Neural progenitor cell (in vitro differentiated cells): ENCODE results near the gene RXRA. TPM values are rescaled to one million over a fixed set of nuclear protein-coding genes. Genes with fewer than 3 reads are reported as not detected.

Experiments
- DNase-seq: peaks from one replicate; pipeline ENCODE4 v3.0.0-alpha.2; 2016; ENCODE audit warnings: low spot score
- H2AFZ ChIP-seq: fragments of 200-600 bp; sonication (generic); replicated peaks from 2 replicates; pipeline ENCODE4 v1.6.1; 2016; ENCODE audit warnings: antibody characterized with exemption
- H3F3A ChIP-seq: fragments of 200-600 bp; sonication (generic); 2 replicates; pipeline ENCODE4 v1.6.1; 2016; ENCODE audit warnings: antibody characterized with exemption, low read depth
- H3K27ac ChIP-seq: fragments of 200-600 bp; sonication (generic); 2 replicates; pipeline ENCODE4 v1.5.1; 2016; ENCODE audit warnings: mild to moderate bottlenecking
- H3K27me3 ChIP-seq: fragments of 200-600 bp; sonication (generic); 2 replicates; pipeline ENCODE4 v1.6.1; 2016; ENCODE audit warnings: mild to moderate bottlenecking, moderate library complexity
- H3K36me3 ChIP-seq: fragments of 200-600 bp; sonication (generic); 2 replicates; pipeline ENCODE4 v1.5.1; 2016
- H3K4me1 ChIP-seq: fragments of 200-600 bp; sonication (generic); 2 replicates; pipeline ENCODE4 v1.6.1; 2016; ENCODE audit warnings: mixed run types
- H3K4me2 ChIP-seq: fragments of 200-600 bp; sonication (generic); 2 replicates; pipeline ENCODE4 v1.6.1; 2016
- H3K4me3 ChIP-seq: fragments of 200-600 bp; sonication (generic); 2 replicates; pipeline ENCODE4 v1.5.1; 2016
- H3K79me2 ChIP-seq: fragments of 200-600 bp; sonication (generic); 2 replicates; pipeline ENCODE4 v1.6.1; 2016; ENCODE audit warnings: low read depth
- H3K9ac ChIP-seq: fragments of 200-600 bp; sonication (generic); 2 replicates; pipeline ENCODE4 v1.6.1; 2016
- H3K9me3 ChIP-seq: fragments of 200-600 bp; sonication (generic); 2 replicates; pipeline ENCODE4 v1.5.1; 2016; ENCODE audit warnings: low read depth
- H4K20me1 ChIP-seq: fragments of 200-600 bp; sonication (generic); 2 replicates; pipeline ENCODE4 v1.6.1; 2016; ENCODE audit warnings: low read depth
- H3K27ac Mint-ChIP-seq: 3 replicates; pipeline ENCODE4 v1.8.0; 2021; ENCODE audit warnings: mixed read lengths
- H3K27me3 Mint-ChIP-seq: 2 replicates; pipeline ENCODE4 v1.8.0; 2022; ENCODE audit warnings: low read depth, mild to moderate bottlenecking, inconsistent platforms, moderate library complexity, mixed read lengths; ENCODE audit not compliant: insufficient read depth
- H3K36me3 Mint-ChIP-seq: 3 replicates; pipeline ENCODE4 v1.8.0; 2021; ENCODE audit warnings: mixed read lengths
- H3K4me1 Mint-ChIP-seq: 3 replicates; pipeline ENCODE4 v1.8.0; 2021; ENCODE audit warnings: mixed read lengths
- H3K4me3 Mint-ChIP-seq: 3 replicates; pipeline ENCODE4 v1.8.0; 2021; ENCODE audit warnings: mild to moderate bottlenecking, moderate library complexity, mixed read lengths
- H3K9me3 Mint-ChIP-seq: 3 replicates; pipeline ENCODE4 v1.8.0; 2020; ENCODE audit warnings: mixed read lengths
- CTCF ChIP-seq: fragments of 200-600 bp; sonication (generic); IDR thresholded peaks from 2 replicates; pipeline ENCODE4 v1.5.1; 2017; ENCODE audit warnings: antibody characterized with exemption, mild to moderate bottlenecking
- EZH2 ChIP-seq: fragments of 200-600 bp; sonication (generic); IDR thresholded peaks from 2 replicates; pipeline ENCODE4 v1.6.1; 2017; ENCODE audit warnings: antibody characterized with exemption, mild to moderate bottlenecking, moderate library complexity
- EZH2phosphoT487 ChIP-seq: fragments of 200-600 bp; sonication (generic); IDR thresholded peaks from 2 replicates; pipeline ENCODE4 v1.6.1; 2017; ENCODE audit warnings: antibody characterized with exemption
- total RNA-seq: library from RNA; depleted of rRNA; stranded (reverse); fragments of >200 nt; gene quantifications from 2 replicates; pipeline ENCODE4 v1.2.3, GENCODE V29; 2015; ENCODE audit warnings: low replicate concordance

Gene RXRA
- total RNA-seq, 1 donor from 2014 or later, result 11.6 TPM

GRCh38 chr9:134481762-134482161 is 155.5 kb downstream of the RXRA start:
- DNase-seq, result no peak

GRCh38 chr9:134482226-134482625 is 156.0 kb downstream of the RXRA start:
- Histone ChIP-seq H3K79me2 (no peaks in the 10 kb centered on the region), H2AFZ (no peak overlapping the region), H3K9ac (no peak overlapping the region), H3K27me3 (no peaks in the 10 kb centered on the region), H4K20me1 (no peaks in the 10 kb centered on the region), H3K36me3 (no peaks in the 10 kb centered on the region), H3K9me3 (no peaks in the 10 kb centered on the region), H3K4me2 (no peak overlapping the region), H3K27ac (no peak overlapping the region), H3K4me1 (no peaks in the 10 kb centered on the region), H3F3A (no peaks in the 10 kb centered on the region), H3K4me3 (no peak overlapping the region)
- Mint-ChIP-seq H3K9me3 (peaks cover 3% of the 10 kb centered on the region), H3K36me3 (no peaks in the 10 kb centered on the region), H3K4me3 (no peak overlapping the region), H3K27me3 (peaks cover 5% of the 10 kb centered on the region), H3K4me1 (no peaks in the 10 kb centered on the region), H3K27ac (no peak overlapping the region)
- DNase-seq, result no peak
- TF ChIP-seq EZH2, result no peak
- no peak for TF ChIP-seq EZH2phosphoT487
- TF ChIP-seq CTCF, result no peak

More at GRCh38 chr9:134481762-134482161, 155.5 kb downstream of the RXRA start:
- Histone ChIP-seq H3K4me3 (no peak overlapping the region), H2AFZ (no peak overlapping the region), H3K27me3 (no peaks in the 10 kb centered on the region), H4K20me1 (no peaks in the 10 kb centered on the region), H3K27ac (no peak overlapping the region), H3K79me2 (no peaks in the 10 kb centered on the region), H3K9me3 (no peaks in the 10 kb centered on the region), H3K4me2 (no peak overlapping the region), H3F3A (no peaks in the 10 kb centered on the region), H3K36me3 (no peaks in the 10 kb centered on the region), H3K9ac (no peak overlapping the region), H3K4me1 (no peaks in the 10 kb centered on the region)
- no peak overlapping the region for H3K4me3 Mint-ChIP-seq
- TF ChIP-seq CTCF (no peak), EZH2phosphoT487 (no peak), EZH2 (no peak)
- peaks cover 3% of the 10 kb centered on the region for H3K9me3 Mint-ChIP-seq
- no peak overlapping the region for H3K27ac Mint-ChIP-seq
- H3K4me1 Mint-ChIP-seq, result no peaks in the 10 kb centered on the region
- H3K27me3 Mint-ChIP-seq, result peaks cover 5% of the 10 kb centered on the region
- no peaks in the 10 kb centered on the region for H3K36me3 Mint-ChIP-seq

- no peaks in the 10 kb centered on the region for H3K79me2 ChIP-seq
- TF ChIP-seq CTCF (no peak), EZH2 (no peak), EZH2phosphoT487 (no peak)
- no peak overlapping the region for H3K4me3 ChIP-seq
- no peak overlapping the region for H3K9ac ChIP-seq
- peaks cover 5% of the 10 kb centered on the region for H3K27me3 Mint-ChIP-seq
- H3K9me3 Mint-ChIP-seq, result peaks cover 3% of the 10 kb centered on the region
- no peaks in the 10 kb centered on the region for H3F3A ChIP-seq
- H3K27ac ChIP-seq, result no peak overlapping the region
- no peaks in the 10 kb centered on the region for H4K20me1 ChIP-seq
- no peaks in the 10 kb centered on the region for H3K36me3 Mint-ChIP-seq
- H3K4me1 ChIP-seq, result no peaks in the 10 kb centered on the region
- peaks cover 1% of the 10 kb centered on the region for H3K4me1 Mint-ChIP-seq
- H3K27me3 ChIP-seq, result no peaks in the 10 kb centered on the region
- no peaks in the 10 kb centered on the region for H3K9me3 ChIP-seq
- H3K4me3 Mint-ChIP-seq, result no peak overlapping the region
- no peak overlapping the region for H3K4me2 ChIP-seq
- no peak overlapping the region for H2AFZ ChIP-seq
- H3K36me3 ChIP-seq, result no peaks in the 10 kb centered on the region
- H3K27ac Mint-ChIP-seq, result no peak overlapping the region
- DNase-seq, result no peak
These were observed 157.3 kb downstream of the RXRA start for GRCh38 chr9:134483361-134484184.
